HepG2 (cell line): ENCODE results near the gene TMTC2.

Experiments
- CCAR2 ChIP-seq: fragments of 200-400 bp; formaldehyde crosslinking; optimal IDR thresholded peaks from 2 replicates; pipeline ENCODE3; 2018; ENCODE audit warnings: low read depth, mild to moderate bottlenecking, low read length, moderate library complexity
- CTCF ChIP-seq: sonication (generic); formaldehyde crosslinking; IDR thresholded peaks from 2 replicates; pipeline ENCODE4 v1.5.0; 2020; ENCODE audit warnings: mild to moderate bottlenecking, missing genetic modification reagents, moderate library complexity
- E2F1 ChIP-seq: sonication (generic); formaldehyde crosslinking; IDR thresholded peaks from 2 replicates; pipeline ENCODE4 v1.5.0; 2020; ENCODE audit warnings: missing genetic modification reagents
- FUBP1 ChIP-seq: sonication (generic); formaldehyde crosslinking; IDR thresholded peaks from 2 replicates; pipeline ENCODE4 v1.5.1; 2020; ENCODE audit warnings: missing genetic modification reagents, mild to moderate bottlenecking, borderline replicate concordance
- GABPA ChIP-seq, 2 experiments: IDR thresholded peaks; 2 replicates each; pipeline ENCODE4 v1.6.1; 2011 to 2016; ENCODE audit warnings: low read depth in 2 of 2, low read length in 1 of 2, missing biosample characterization in 1 of 2, missing genetic modification characterization in 1 of 2
- GPBP1L1 ChIP-seq: sonication (generic); formaldehyde crosslinking; IDR thresholded peaks from 2 replicates; pipeline ENCODE4 v1.5.0; 2020; ENCODE audit warnings: mild to moderate bottlenecking, missing genetic modification reagents
- JUN ChIP-seq: sonication (generic); formaldehyde crosslinking; IDR thresholded peaks from 2 replicates; pipeline ENCODE4 v1.4.0; 2020; ENCODE audit warnings: mild to moderate bottlenecking, missing genetic modification reagents
- MYC ChIP-seq: sonication (generic); formaldehyde crosslinking; IDR thresholded peaks from 2 replicates; pipeline ENCODE4 v1.9.0; 2021; ENCODE audit warnings: missing genetic modification reagents, borderline replicate concordance
- PHB2 ChIP-seq: fragments of 450-650 bp; IDR thresholded peaks from 2 replicates; pipeline ENCODE4 v1.6.1; 2018; ENCODE audit not compliant: partially characterized antibody
- PHF8 ChIP-seq: sonication (generic); formaldehyde crosslinking; IDR thresholded peaks from 2 replicates; pipeline ENCODE4 v1.5.0; 2020; ENCODE audit warnings: missing genetic modification reagents
- RFX3 ChIP-seq: IDR thresholded peaks from 2 replicates; pipeline ENCODE4 v1.6.1; 2016; ENCODE audit warnings: missing biosample characterization, missing genetic modification reagents
- TFDP1 ChIP-seq: IDR thresholded peaks from 2 replicates; pipeline ENCODE4 v1.6.1; 2016; ENCODE audit warnings: missing compliant biosample characterization, missing genetic modification reagents, borderline replicate concordance
- USF2 ChIP-seq, 2 experiments: sonication (generic) in 1 of 2; formaldehyde crosslinking in 1 of 2; IDR thresholded peaks; 2 replicates each; pipeline versions ENCODE4 v1.5.1 to v1.6.1; 2011 to 2020; ENCODE audit warnings: borderline replicate concordance in 1 of 2, low read depth in 1 of 2, low read length in 1 of 2, mild to moderate bottlenecking in 1 of 2, missing genetic modification reagents in 1 of 2, moderate library complexity in 1 of 2
- ZNF280D ChIP-seq: sonication (generic); formaldehyde crosslinking; IDR thresholded peaks from 2 replicates; pipeline ENCODE4 v1.5.1; 2020; ENCODE audit warnings: mild to moderate bottlenecking, missing genetic modification reagents

- TF ChIP-seq PHF8 (CRISPR knock-in tag): no peak
- TF ChIP-seq ZNF280D (CRISPR knock-in tag): no peak
- no peak for TF ChIP-seq FUBP1
- no peak for TF ChIP-seq USF2 (IDR thresholded peaks at IDR 0.05; ENCODE audit: low read depth, low read length)
- TF ChIP-seq USF2 (CRISPR knock-in tag; IDR thresholded peaks at IDR 0.05; ENCODE audit: borderline replicate concordance): no peak
- TF ChIP-seq TFDP1 (CRISPR knock-in tag): no peak
- TF ChIP-seq CTCF (CRISPR knock-in tag): no peak
- TF ChIP-seq GABPA (IDR thresholded peaks at IDR 0.05; ENCODE audit: low read depth, low read length): no peak
- no peak for TF ChIP-seq GABPA (CRISPR knock-in tag; IDR thresholded peaks at IDR 0.05; ENCODE audit: low read depth)
- TF ChIP-seq RFX3: no peak
- TF ChIP-seq MYC: no peak
- TF ChIP-seq PHB2: no peak
- no peak for TF ChIP-seq CCAR2
- TF ChIP-seq GPBP1L1 (CRISPR knock-in tag): no peak
- TF ChIP-seq E2F1 (CRISPR knock-in tag): no peak
- TF ChIP-seq JUN (CRISPR knock-in tag): no peak
Observed at GRCh38 chr12:82838827-82839226, 152.1 kb downstream of the TMTC2 start.
